Panc1 (cell line): ENCODE measurements around the gene TUBB4B. TPM values are rescaled to one million over a fixed set of nuclear protein-coding genes. Genes with fewer than 3 reads are reported as not detected.

Experiments
- ATAC-seq: fragments of 200-7000 bp; cut with Tn5 transposase; 2 replicates; pipeline ENCODE4 v1.9.1; 2020; ENCODE audit warnings: mild to moderate bottlenecking, moderate library complexity
- BruUV-seq: library from RNA; stranded (reverse); fragments of 400-500 nt; replicated peaks from 2 replicates; lab custom pipeline; 2021; lab: Mats Ljungman, UMichigan
- CTCF ChIA-PET: fragments of 300-600 bp; sonication (Branson Sonifier 250); formaldehyde crosslinking; loops from one replicate; lab custom pipeline; 2022; ENCODE audit warnings: antibody characterized with exemption; lab: Charles Lee
- POLR2A ChIA-PET: fragments of 300-600 bp; sonication (Branson Sonifier 250); formaldehyde crosslinking; loops from one replicate; lab custom pipeline; 2022; ENCODE audit warnings: antibody characterized with exemption; lab: Charles Lee
- DNase-seq: peaks from one replicate; pipeline ENCODE4 v3.0.0-alpha.2; 2010; ENCODE audit warnings: low read depth, low spot score
- H3K27ac ChIP-seq: 2 replicates; pipeline ENCODE4 v1.5.1; 2011; ENCODE audit warnings: mild to moderate bottlenecking, low read length, inconsistent platforms
- H3K27me3 ChIP-seq: fragments of 200-500 bp; sonication (Bioruptor generic); 2 replicates; pipeline ENCODE4 v1.6.0; 2014; ENCODE audit warnings: low read length, inconsistent platforms; ENCODE audit not compliant: control insufficient read depth, insufficient read depth
- H3K36me3 ChIP-seq: fragments of 200-500 bp; sonication (Bioruptor generic); 2 replicates; pipeline ENCODE4 v1.5.1; 2014; ENCODE audit warnings: inconsistent platforms, mild to moderate bottlenecking, low read length, moderate library complexity; ENCODE audit not compliant: control insufficient read depth, insufficient read depth
- H3K4me1 ChIP-seq: 2 replicates; pipeline ENCODE4 v1.5.1; 2011; ENCODE audit warnings: inconsistent platforms, mild to moderate bottlenecking, low read length, moderate library complexity; ENCODE audit not compliant: control insufficient read depth, insufficient read depth
- H3K4me3 ChIP-seq, 2 experiments: 2 replicates each; pipeline ENCODE4 v1.5.1; 2011 to 2012; ENCODE audit warnings: low read depth in 2 of 2, low read length in 2 of 2, mild to moderate bottlenecking in 2 of 2, inconsistent platforms in 1 of 2, moderate library complexity in 1 of 2
- H3K9me3 ChIP-seq: fragments of 200-500 bp; sonication (Bioruptor generic); 2 replicates; pipeline ENCODE4 v1.5.1; 2014; ENCODE audit warnings: low read depth, mild to moderate bottlenecking, inconsistent platforms, low read length, moderate library complexity; ENCODE audit not compliant: control insufficient read depth, insufficient read depth
- POLR2AphosphoS5 ChIP-seq: IDR thresholded peaks from 2 replicates; pipeline ENCODE4 v1.6.1; 2012; ENCODE audit warnings: mild to moderate bottlenecking, low read depth, low read length, moderate library complexity
- SIN3A ChIP-seq: IDR thresholded peaks from 2 replicates; pipeline ENCODE4 v1.6.1; 2012; ENCODE audit warnings: low read depth, mild to moderate bottlenecking, low read length, moderate library complexity, borderline replicate concordance; ENCODE audit not compliant: insufficient read depth
- TCF7L2 ChIP-seq: IDR thresholded peaks from 2 replicates; pipeline ENCODE4 v1.6.1; 2011; ENCODE audit warnings: mild to moderate bottlenecking, low read depth, low read length, inconsistent platforms
- in situ Hi-C: cut with HindIII; loops from 2 replicates; pipeline ENCODE4 v1.10.0; 2016; ENCODE audit warnings: low sequenced_read_pairs, low pct_unique_long_range_greater_than_20kb
- intact Hi-C: fragments of 100-400 bp; cut with micrococcal nuclease; formaldehyde crosslinking; loops from one replicate; pipeline ENCODE4 v1.10.0; 2022; ENCODE audit not compliant: unreplicated experiment
- total RNA-seq: library from RNA; stranded (reverse); gene quantifications from one replicate; pipeline ENCODE4 v1.2.1, GENCODE V29; 2021; ENCODE audit not compliant: unreplicated experiment
- TF ChIP-seq, protein P1 (sequence below), 2 experiments: IDR thresholded peaks; 2 replicates each; pipeline ENCODE4 v1.6.1; 2011 to 2012; ENCODE audit warnings: low read depth in 2 of 2, control low read depth in 1 of 2, low read length in 1 of 2, mild to moderate bottlenecking in 1 of 2, moderate library complexity in 1 of 2; ENCODE audit not compliant: insufficient read depth in 1 of 2
- TF ChIP-seq, protein P2 (sequence below): fragments of 450-650 bp; IDR thresholded peaks from 2 replicates; pipeline ENCODE4 v1.5.1; 2017; ENCODE audit warnings: mild to moderate bottlenecking

The TUBB4B gene
- total RNA-seq, 1 experiment from 2014 or later, result 265 TPM

DNA sequence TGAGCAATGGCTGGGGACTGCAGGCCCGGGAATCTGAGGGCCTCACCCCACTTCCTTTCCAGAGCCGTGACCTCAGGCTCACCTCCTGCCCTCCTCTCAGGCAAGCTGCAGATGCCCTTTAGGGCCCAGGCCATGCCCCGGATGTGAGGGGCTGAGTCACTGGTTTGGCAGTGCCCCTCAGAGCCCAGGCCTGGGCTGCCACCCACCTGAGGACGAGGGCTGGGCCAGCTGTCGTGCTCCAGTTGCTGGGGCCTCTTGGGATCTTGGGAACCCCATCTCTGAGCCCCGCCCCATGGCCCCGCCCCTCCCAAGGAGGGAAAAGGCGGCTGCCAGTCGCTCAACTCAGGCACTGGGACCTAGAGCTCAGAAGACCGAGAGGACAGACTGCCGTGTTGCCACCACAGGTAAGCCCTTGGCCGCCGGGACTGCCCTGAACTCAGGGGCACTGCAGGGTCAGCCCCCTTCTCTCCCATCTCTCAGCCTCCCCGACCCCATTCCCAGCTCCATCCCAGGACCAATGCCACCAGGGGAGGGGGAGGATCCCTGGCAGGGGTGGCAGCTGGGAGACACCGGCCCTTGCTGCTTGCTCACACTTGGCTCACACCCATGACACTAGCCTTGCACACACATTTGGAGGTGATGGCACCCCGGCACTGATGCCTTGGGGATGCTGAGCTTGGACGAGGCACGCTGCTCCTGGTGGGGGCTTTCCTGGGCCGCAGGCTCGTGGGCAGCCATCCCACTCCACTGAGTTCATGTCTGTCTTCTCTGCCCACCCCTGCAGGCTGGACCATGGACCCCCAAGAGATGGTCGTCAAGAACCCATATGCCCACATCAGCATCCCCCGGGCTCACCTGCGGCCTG, 16.0 kb upstream of the TUBB4B start, which contains the start of gene CYSRT1:
TSS of gene CYSRT1 (plus strand) at position 345 of the 865 bp plus-strand sequence. CDS start at position 793, 448 bp downstream.
- ChIA-PET POLR2A (no interaction called here), CTCF (no interaction called here)
- BruUV-seq, result no TSS peak
- in situ Hi-C loops, result no loop called here
- ATAC-seq (no peak), DNase-seq (no peak)
- Histone ChIP-seq H3K4me1 (peaks cover 11% of the 10 kb centered on the region), H3K27ac (peak within 1 kb of the TSS; percentile 82), H3K27me3 (no peaks in the 10 kb centered on the region), H3K9me3 (no peaks in the 10 kb centered on the region), H3K4me3 (peak within 1 kb of the TSS; percentile 67 to 72), H3K36me3 (peaks cover 2% of the 10 kb centered on the region; the same call in 1 of the 2 replicates)
- intact Hi-C loops, result loop anchor here (5.0 kb wide), 1 partner anchor 108 kb away; no protein-coding TSS in a partner anchor
- TF ChIP-seq SIN3A (no peak), TCF7L2 (no peak), POLR2AphosphoS5 (no peak)
- TF ChIP-seq, protein P1, sequence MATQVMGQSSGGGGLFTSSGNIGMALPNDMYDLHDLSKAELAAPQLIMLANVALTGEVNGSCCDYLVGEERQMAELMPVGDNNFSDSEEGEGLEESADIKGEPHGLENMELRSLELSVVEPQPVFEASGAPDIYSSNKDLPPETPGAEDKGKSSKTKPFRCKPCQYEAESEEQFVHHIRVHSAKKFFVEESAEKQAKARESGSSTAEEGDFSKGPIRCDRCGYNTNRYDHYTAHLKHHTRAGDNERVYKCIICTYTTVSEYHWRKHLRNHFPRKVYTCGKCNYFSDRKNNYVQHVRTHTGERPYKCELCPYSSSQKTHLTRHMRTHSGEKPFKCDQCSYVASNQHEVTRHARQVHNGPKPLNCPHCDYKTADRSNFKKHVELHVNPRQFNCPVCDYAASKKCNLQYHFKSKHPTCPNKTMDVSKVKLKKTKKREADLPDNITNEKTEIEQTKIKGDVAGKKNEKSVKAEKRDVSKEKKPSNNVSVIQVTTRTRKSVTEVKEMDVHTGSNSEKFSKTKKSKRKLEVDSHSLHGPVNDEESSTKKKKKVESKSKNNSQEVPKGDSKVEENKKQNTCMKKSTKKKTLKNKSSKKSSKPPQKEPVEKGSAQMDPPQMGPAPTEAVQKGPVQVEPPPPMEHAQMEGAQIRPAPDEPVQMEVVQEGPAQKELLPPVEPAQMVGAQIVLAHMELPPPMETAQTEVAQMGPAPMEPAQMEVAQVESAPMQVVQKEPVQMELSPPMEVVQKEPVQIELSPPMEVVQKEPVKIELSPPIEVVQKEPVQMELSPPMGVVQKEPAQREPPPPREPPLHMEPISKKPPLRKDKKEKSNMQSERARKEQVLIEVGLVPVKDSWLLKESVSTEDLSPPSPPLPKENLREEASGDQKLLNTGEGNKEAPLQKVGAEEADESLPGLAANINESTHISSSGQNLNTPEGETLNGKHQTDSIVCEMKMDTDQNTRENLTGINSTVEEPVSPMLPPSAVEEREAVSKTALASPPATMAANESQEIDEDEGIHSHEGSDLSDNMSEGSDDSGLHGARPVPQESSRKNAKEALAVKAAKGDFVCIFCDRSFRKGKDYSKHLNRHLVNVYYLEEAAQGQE (IDR thresholded peaks at IDR 0.05; ENCODE audit: insufficient read depth in 1 of 2, low read depth in 2 of 2, low read length in 1 of 2), result no peak
- TF ChIP-seq, protein P2, sequence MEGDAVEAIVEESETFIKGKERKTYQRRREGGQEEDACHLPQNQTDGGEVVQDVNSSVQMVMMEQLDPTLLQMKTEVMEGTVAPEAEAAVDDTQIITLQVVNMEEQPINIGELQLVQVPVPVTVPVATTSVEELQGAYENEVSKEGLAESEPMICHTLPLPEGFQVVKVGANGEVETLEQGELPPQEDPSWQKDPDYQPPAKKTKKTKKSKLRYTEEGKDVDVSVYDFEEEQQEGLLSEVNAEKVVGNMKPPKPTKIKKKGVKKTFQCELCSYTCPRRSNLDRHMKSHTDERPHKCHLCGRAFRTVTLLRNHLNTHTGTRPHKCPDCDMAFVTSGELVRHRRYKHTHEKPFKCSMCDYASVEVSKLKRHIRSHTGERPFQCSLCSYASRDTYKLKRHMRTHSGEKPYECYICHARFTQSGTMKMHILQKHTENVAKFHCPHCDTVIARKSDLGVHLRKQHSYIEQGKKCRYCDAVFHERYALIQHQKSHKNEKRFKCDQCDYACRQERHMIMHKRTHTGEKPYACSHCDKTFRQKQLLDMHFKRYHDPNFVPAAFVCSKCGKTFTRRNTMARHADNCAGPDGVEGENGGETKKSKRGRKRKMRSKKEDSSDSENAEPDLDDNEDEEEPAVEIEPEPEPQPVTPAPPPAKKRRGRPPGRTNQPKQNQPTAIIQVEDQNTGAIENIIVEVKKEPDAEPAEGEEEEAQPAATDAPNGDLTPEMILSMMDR, result no peak

DNA sequence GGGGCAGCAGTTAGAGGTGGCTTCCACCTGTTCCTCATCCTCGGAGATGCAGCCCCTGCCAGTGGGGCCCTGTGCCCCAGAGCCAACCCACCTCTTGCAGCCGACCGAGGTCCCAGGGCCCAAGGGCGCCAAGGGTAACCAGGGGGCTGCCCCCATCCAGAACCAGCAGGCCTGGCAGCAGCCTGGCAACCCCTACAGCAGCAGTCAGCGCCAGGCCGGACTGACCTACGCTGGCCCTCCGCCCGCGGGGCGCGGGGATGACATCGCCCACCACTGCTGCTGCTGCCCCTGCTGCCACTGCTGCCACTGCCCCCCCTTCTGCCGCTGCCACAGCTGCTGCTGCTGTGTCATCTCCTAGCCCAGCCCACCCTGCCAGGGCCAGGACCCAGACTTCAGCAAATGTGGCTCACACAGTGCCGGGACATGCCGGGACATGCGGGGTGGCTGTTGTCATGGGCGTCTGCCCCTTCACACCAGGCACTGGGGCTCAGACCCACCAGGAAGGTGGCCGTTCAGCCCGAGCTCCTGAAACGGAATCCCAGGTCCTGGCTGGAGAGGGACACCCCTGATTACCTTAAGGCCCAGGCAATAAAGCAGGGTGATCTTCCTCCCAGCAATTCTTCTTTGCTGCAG, 15.3 kb upstream of the TUBB4B start:
- no peak overlapping the region for H3K4me3 ChIP-seq
- peaks cover 2% of the 10 kb centered on the region; the same call in 1 of the 2 replicates for H3K36me3 ChIP-seq
- in situ Hi-C loops, result no loop called here
- H3K27ac ChIP-seq, result no peak overlapping the region
- TF ChIP-seq POLR2AphosphoS5, result no peak
- H3K9me3 ChIP-seq, result no peaks in the 10 kb centered on the region
- POLR2A ChIA-PET, result no interaction called here
- intact Hi-C loops, result loop anchor here (5.0 kb wide), 1 partner anchor 109 kb away; no protein-coding TSS in a partner anchor
- no peak for ATAC-seq
- no peak for DNase-seq
- BruUV-seq, result no TSS peak
- peaks cover 7% of the 10 kb centered on the region for H3K4me1 ChIP-seq
- H3K27me3 ChIP-seq, result no peaks in the 10 kb centered on the region
- CTCF ChIA-PET, result interaction anchor here (0.6 to 1.4 kb wide), 2 partner anchors 11 to 357 kb away, joined by 3 to 6 read pairs; no protein-coding TSS in a partner anchor
